Mesodermal cell (in vitro differentiated cells): ENCODE data around the gene ZNF274.

ENCODE experiments used
- H3K27ac ChIP-seq: 2 replicates; pipeline ENCODE4 v1.7.0; 2013; ENCODE audit warnings: mild to moderate bottlenecking, low read depth, low read length, moderate library complexity; ENCODE audit not compliant: severe bottlenecking
- H3K36me3 ChIP-seq: 2 replicates; pipeline ENCODE4 v1.7.1; 2013; ENCODE audit warnings: mild to moderate bottlenecking, low read length, moderate library complexity; ENCODE audit not compliant: control insufficient read depth, insufficient read depth
- H3K4me1 ChIP-seq: one replicate; pipeline ENCODE4 v1.7.1; 2013; ENCODE audit warnings: mild to moderate bottlenecking, low read length; ENCODE audit not compliant: insufficient read depth, control insufficient read depth, poor library complexity, severe bottlenecking
- H3K4me3 ChIP-seq: 2 replicates; pipeline ENCODE4 v1.7.0; 2013; ENCODE audit warnings: low read length, control low read depth, mild to moderate bottlenecking; ENCODE audit not compliant: insufficient read depth, poor library complexity, severe bottlenecking; ENCODE audit errors: extremely low read depth
- H3K9me3 ChIP-seq: 2 replicates; pipeline ENCODE4 v1.7.1; 2013; ENCODE audit warnings: mild to moderate bottlenecking, low read length, moderate library complexity; ENCODE audit not compliant: control insufficient read depth
- WGBS, 2 experiments: methylation state at CpG; one replicate each; pipeline ENCODE4 v1.1.5; 2013; ENCODE audit warnings: missing lambda C conversion rate in 2 of 2; ENCODE audit not compliant: insufficient coverage in 2 of 2; 5-methylcytosine and 5-hydroxymethylcytosine counted together

Gene ZNF274

DNA sequence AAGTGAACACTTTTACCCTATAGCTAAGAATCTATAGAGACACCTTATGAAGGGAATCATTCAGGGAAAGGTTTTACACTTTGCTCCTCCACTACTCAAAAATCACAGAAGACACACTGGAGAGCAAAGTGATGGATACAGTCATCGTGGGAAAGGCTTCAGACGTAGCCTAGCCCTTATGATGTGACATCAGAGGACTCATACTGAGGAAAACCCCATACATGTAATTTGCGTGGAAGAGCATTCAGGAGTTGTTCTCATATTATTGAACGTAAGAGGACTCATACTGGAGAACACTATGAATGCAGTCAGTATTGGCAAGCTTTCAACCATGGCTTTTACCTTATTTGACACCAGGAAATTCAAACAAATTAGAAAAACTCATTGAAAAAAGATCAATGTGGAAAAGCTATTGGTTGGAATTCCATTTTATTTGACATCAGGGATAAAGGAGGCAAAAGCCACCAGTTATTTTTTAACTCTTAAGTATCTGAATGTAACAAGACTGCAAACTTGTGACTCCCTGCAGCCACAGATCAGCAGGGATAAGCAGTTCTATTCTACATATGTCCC is 16.1 kb upstream of the ZNF274 start:
- no peak overlapping the region for H3K27ac ChIP-seq
- H3K36me3 ChIP-seq, result no peaks in the 10 kb centered on the region
- H3K4me3 ChIP-seq, result no peak overlapping the region
- 60 to 83% methylated on average over 1 to 4 of the region's 4 CpGs for WGBS, 2 experiments
- H3K4me1 ChIP-seq, result no peaks in the 10 kb centered on the region
- H3K9me3 ChIP-seq, result peaks cover 74% of the 10 kb centered on the region

DNA sequence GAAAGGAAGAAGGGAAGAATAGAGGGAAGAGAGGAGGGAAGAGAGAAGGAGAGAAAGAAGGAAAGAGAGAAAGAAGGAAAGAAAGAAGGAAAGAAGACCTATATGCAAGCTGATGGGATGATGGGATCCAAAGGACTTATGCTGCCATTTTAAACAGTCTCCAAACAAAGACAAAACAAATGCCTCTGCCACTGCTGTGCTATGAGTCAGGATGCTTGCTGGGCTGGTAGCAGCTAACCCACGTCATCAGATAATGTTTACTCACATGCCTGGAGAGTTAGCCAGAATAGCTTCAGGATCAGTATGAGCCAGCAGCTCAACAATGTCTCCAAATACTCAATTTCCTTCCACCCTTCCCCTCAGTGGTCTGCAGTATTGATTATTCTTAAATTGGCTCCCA is 12.0 kb upstream of the ZNF274 start:
- whole genome bisulfite sequencing, 2 experiments, result 33 to 50% methylated on average over 1 of the region's 1 CpG
- H3K36me3 ChIP-seq, result no peaks in the 10 kb centered on the region
- H3K9me3 ChIP-seq, result peaks cover 59% of the 10 kb centered on the region
- H3K27ac ChIP-seq, result no peak overlapping the region
- H3K4me1 ChIP-seq, result no peaks in the 10 kb centered on the region
- H3K4me3 ChIP-seq, result no peak overlapping the region

DNA sequence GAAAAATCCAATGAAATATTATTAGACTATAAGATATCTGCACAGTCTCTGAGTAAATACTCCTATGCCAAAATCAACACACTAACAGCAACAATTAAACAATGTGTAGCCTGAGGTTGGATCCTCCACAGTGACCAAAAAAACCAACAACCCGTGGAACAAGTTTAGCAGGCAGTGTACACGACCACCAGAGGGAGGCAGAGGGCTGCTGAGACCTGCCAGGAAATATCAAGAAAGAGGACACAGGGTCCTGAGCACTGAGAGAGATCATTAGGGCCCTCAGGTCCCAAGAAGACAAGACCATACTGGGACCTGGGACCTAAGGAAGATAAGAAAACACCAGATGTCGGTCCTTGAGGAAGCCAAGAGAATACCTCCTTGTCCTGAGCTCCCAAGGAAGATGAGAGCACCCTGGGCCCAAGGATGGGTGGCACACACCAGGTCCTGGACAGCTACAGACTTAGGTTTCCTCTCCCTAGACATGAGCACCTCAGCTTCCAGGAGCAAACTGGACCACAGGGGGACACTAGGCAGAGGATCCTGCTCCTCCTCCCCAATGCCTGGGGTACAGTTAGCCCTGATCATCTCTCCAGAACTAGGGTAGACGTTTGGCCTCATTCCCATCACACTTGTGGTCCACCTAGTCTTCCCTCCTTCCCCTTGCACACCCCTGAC is 822 bp upstream of the ZNF274 start:
- Histone ChIP-seq H3K9me3 (peaks cover 75% of the 10 kb centered on the region), H3K36me3 (peaks cover 51% of the 10 kb centered on the region), H3K27ac (no peak overlapping the region), H3K4me3 (peak overlapping the region; percentile 93), H3K4me1 (no peaks in the 10 kb centered on the region)
- 70 to 81% methylated on average over 4 of the region's 4 CpGs for WGBS, 2 experiments

DNA sequence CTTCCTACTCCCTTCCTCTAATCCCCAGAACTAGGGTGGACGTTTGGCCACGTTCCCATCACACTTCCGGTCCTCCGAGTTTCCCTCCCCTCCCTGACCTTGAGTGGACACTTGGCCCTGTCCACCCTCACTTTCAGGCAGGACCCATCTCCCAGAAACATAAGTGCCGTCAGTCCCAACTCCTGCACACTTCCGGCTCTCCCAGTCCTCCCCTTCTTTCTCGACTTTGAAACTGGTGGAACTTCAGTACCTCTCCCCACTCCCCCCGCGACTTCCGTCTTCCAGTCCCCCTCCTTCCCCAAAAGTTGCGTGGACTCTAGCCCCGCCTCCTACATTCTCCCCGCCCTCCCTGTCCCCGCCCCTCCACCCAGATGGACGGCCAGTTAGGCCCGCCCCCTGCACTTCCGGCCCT is 278 bp upstream of the ZNF274 start:
- Histone ChIP-seq H3K36me3 (peaks cover 54% of the 10 kb centered on the region), H3K27ac (peak overlapping the region; percentile 100), H3K4me3 (peak overlapping the region; percentile 93), H3K9me3 (peaks cover 76% of the 10 kb centered on the region), H3K4me1 (no peaks in the 10 kb centered on the region)
- 36 to 45% methylated on average over 13 of the region's 17 CpGs for WGBS, 2 experiments

DNA sequence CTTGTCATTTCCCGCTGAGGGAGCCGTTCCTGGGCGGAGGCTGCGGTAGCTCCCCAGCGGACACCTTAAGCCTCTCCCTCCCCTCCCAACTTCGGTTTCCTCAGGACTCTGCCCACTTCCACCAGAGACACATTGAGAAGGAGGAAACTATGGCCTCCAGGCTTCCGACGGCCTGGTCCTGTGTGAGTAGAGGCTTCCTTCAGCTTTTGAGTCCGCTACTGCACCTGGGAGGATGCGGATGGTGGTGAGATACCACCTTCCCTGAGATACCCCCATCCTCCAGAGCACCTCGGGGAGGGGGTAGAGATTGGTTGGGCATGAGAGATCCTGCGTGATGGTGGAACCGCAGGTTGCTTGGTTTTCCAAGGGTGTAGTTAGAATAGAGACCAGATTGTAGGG is 955 bp downstream of the ZNF274 start:
- H3K9me3 ChIP-seq, result peaks cover 73% of the 10 kb centered on the region
- H3K4me1 ChIP-seq, result no peaks in the 10 kb centered on the region
- H3K36me3 ChIP-seq, result peaks cover 51% of the 10 kb centered on the region
- peak overlapping the region; percentile 93 for H3K4me3 ChIP-seq
- peak overlapping the region; percentile 100 for H3K27ac ChIP-seq
- 15 to 29% methylated on average over 4 to 7 of the region's 13 CpGs for WGBS, 2 experiments

DNA sequence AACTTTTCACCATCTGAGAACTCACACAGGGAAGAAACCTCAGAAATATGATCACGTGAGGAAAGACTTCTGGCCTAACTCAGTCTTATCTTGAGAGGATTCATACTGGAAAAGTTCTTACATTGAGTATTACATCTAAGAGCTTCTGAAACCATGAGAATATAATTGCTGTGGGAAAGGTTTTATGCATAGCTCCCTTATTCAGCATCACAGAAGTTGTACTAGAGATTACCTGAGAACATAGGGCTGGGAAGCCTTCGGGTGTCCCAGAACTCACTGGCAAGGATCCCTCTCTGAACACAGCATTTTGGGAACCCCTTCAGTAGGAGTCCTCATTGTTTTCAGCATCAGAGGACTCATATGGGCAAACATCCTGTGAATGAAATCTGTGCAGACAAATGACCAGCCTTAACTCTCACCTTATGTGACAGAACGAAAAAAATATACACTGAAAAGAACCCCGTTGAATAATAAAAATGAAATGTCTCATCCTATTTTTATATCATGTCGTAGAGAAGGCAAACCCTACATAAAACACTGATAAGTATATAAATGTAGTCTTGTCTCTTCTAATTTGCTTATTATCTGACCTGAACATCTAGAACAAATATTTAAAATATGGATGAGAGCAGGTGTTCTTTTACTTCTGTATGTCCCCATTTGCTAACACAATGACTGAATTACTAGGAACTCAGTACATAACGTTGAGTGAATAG is 14.2 kb downstream of the ZNF274 start:
- Histone ChIP-seq H3K36me3 (peaks cover 96% of the 10 kb centered on the region), H3K4me3 (no peak overlapping the region), H3K4me1 (no peaks in the 10 kb centered on the region), H3K27ac (no peak overlapping the region), H3K9me3 (peaks cover 90% of the 10 kb centered on the region)
- 40 to 75% methylated on average over 2 to 4 of the region's 6 CpGs for WGBS, 2 experiments

DNA sequence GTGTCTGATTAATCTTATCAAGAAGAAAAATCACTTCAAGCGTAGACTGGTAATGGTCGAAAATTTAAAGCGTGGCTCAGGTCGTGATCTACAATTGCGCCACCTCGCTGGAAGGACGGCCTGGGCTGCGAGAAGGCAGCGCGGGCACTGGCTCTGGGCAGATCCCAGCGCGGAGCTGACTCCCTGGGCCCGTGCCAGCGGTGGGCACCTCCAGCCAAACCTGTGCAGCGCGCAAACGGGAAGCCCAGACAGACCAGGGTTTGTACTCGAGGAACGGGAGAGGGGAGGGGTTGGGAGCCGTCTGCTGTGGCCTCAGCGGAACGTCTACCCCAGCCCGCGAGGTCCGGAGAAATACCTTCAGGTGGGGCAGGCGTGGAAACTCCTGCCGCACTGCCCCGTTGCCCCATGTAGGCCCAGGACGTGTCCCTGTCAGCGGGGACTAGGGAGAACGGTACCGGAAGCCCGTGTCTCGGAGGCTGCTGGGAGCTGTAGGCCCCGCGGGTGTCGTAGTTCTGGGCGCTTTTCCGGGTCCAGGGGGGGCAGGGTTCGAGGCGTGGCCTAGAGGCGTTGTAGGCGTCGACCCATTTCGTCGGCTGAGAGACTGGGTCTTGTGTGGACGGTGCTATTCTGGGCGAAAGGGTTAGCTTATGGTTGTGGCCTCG is 21.1 kb downstream of the ZNF274 start:
- H3K4me3 ChIP-seq, result no peak overlapping the region
- WGBS, 2 experiments, result 90 to 94% methylated on average over 38 to 49 of the region's 49 CpGs
- no peaks in the 10 kb centered on the region for H3K4me1 ChIP-seq
- H3K27ac ChIP-seq, result no peak overlapping the region
- peaks cover 94% of the 10 kb centered on the region for H3K36me3 ChIP-seq
- peaks cover 96% of the 10 kb centered on the region for H3K9me3 ChIP-seq

DNA sequence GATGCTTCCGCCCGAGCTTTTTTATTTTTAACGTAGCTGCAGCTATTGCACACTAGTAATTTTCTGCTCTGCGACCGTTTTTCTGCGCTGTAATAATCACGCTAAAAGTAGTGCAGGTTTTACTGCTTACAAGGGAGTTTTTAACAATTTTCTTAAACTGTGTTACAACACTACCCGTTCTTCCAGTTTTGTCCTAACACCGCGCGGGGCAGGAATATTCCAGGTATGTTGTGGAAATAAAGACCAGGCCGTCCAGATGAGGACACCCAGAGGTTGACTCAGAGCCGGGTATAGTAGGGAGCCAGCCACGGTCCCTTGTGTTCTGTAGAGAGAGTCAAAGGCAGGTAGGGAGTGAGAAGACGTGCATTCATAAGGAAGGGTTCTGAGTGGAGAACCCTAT is 21.7 kb downstream of the ZNF274 start:
- H3K27ac ChIP-seq, result no peak overlapping the region
- peaks cover 94% of the 10 kb centered on the region for H3K36me3 ChIP-seq
- peaks cover 96% of the 10 kb centered on the region for H3K9me3 ChIP-seq
- no peaks in the 10 kb centered on the region for H3K4me1 ChIP-seq
- WGBS, 2 experiments, result 86 to 98% methylated on average over 11 to 14 of the region's 15 CpGs
- no peak overlapping the region for H3K4me3 ChIP-seq

DNA sequence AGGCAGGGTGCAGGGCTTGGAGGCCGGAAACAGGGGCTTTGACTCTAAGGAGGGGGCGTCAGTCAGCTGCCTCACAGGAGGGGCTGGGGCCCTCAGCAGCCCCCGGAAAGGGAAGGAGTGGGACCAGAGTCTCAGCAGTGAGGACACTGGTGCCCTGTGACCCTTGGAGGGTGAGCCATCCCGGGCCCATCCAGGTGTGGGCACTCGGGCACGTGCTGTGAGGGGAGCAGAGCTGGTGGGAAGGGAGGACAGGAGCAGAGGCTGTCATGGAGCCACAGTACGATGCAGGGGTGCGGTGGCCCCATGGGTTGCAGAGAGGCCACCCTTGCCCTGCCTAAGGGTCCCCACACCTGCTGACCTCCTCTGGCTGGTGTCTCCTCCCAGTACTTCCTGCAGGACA is 26.7 kb downstream of the ZNF274 start:
- Histone ChIP-seq H3K36me3 (peaks cover 99% of the 10 kb centered on the region), H3K4me3 (no peak overlapping the region), H3K27ac (no peak overlapping the region), H3K4me1 (no peaks in the 10 kb centered on the region), H3K9me3 (peaks cover 94% of the 10 kb centered on the region)
- WGBS, 2 experiments, result 95 to 98% methylated on average over 8 of the region's 8 CpGs

DNA sequence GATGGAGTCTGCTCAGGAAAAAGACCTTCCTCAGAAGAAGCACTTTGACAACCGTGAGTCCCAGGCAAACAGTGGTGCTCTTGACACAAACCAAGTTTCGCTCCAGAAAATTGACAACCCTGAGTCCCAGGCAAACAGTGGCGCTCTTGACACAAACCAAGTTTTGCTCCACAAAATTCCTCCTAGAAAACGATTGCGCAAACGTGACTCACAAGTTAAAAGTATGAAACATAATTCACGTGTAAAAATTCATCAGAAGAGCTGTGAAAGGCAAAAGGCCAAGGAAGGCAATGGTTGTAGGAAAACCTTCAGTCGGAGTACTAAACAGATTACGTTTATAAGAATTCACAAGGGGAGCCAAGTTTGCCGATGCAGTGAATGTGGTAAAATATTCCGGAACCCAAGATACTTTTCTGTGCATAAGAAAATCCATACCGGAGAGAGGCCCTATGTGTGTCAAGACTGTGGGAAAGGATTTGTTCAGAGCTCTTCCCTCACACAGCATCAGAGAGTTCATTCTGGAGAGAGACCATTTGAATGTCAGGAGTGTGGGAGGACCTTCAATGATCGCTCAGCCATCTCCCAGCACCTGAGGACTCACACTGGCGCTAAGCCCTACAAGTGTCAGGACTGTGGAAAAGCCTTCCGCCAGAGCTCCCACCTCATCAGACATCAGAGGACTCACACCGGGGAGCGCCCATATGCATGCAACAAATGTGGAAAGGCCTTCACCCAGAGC is 29.6 kb downstream of the ZNF274 start:
- 92 to 96% methylated on average over 15 to 17 of the region's 17 CpGs for WGBS, 2 experiments
- Histone ChIP-seq H3K4me3 (no peak overlapping the region), H3K9me3 (peaks cover 84% of the 10 kb centered on the region), H3K4me1 (no peaks in the 10 kb centered on the region), H3K27ac (no peak overlapping the region), H3K36me3 (peaks cover 71% of the 10 kb centered on the region)
